Fibroblast of lung (primary cell): ENCODE data around the gene C10orf62. TPM values are rescaled to one million over a fixed set of nuclear protein-coding genes. Genes with fewer than 3 reads are reported as not detected.

Experiments used
- DNase-seq, 2 donors: peaks; one replicate each; pipeline versions ENCODE4 v3.0.0 to v3.0.0-alpha.2; 2010; ENCODE audit warnings: low read depth in 2 of 2
- H2AFZ ChIP-seq: 2 replicates; pipeline ENCODE4 v1.5.1; 2012; ENCODE audit warnings: low read length, control low read depth, inconsistent platforms
- H3K27ac ChIP-seq: 2 replicates; pipeline ENCODE4 v1.5.1; 2011; ENCODE audit warnings: low read length, control low read depth; ENCODE audit not compliant: insufficient read depth
- H3K27me3 ChIP-seq: 2 replicates; pipeline ENCODE4 v1.5.1; 2011; ENCODE audit warnings: mild to moderate bottlenecking, low read length; ENCODE audit not compliant: control insufficient read depth, insufficient read depth
- H3K36me3 ChIP-seq: 2 replicates; pipeline ENCODE4 v1.5.1; 2011; ENCODE audit warnings: low read length; ENCODE audit not compliant: control insufficient read depth, insufficient read depth
- H3K4me1 ChIP-seq: 2 replicates; pipeline ENCODE4 v1.5.1; 2011; ENCODE audit warnings: low read length; ENCODE audit not compliant: control insufficient read depth, insufficient read depth; ENCODE audit errors: extremely low read depth
- H3K4me2 ChIP-seq: 2 replicates; pipeline ENCODE4 v1.5.1; 2011; ENCODE audit warnings: low read length, control low read depth; ENCODE audit not compliant: insufficient read depth; ENCODE audit errors: extremely low read depth
- H3K4me3 ChIP-seq, 4 experiments: fragments of 200-600 bp in 1 of 4; sonication (generic) in 1 of 4; replicated peaks in 1 of 4; 2 replicates each; pipeline ENCODE4 v1.5.1; 2011 to 2016; ENCODE audit warnings: low read length in 4 of 4, low read depth in 3 of 4, mild to moderate bottlenecking in 3 of 4, control low read depth in 2 of 4, inconsistent platforms in 1 of 4, mixed read lengths in 1 of 4; ENCODE audit not compliant: insufficient read depth in 1 of 4; ENCODE audit errors: control extremely low read depth in 1 of 4
- H3K79me2 ChIP-seq: 2 replicates; pipeline ENCODE4 v1.5.1; 2012; ENCODE audit warnings: mild to moderate bottlenecking, low read length, inconsistent platforms; ENCODE audit not compliant: control insufficient read depth, insufficient read depth
- H3K9ac ChIP-seq: 2 replicates; pipeline ENCODE4 v1.5.1; 2011; ENCODE audit warnings: mild to moderate bottlenecking, low read length, control low read depth; ENCODE audit not compliant: insufficient read depth
- H3K9me3 ChIP-seq: 2 replicates; pipeline ENCODE4 v1.5.1; 2012; ENCODE audit warnings: low read depth, low read length; ENCODE audit not compliant: control insufficient read depth, insufficient read depth
- H4K20me1 ChIP-seq: 2 replicates; pipeline ENCODE4 v1.5.1; 2011; ENCODE audit warnings: low read length; ENCODE audit not compliant: control insufficient read depth, insufficient read depth; ENCODE audit errors: extremely low read depth
- CTCF ChIP-seq, 2 donors: IDR thresholded peaks in 1 of 2; conservative IDR thresholded peaks in 1 of 2; 1 replicate in 1 of 2; 2 replicates in 1 of 2; pipeline ENCODE4 v1.5.1; 2011 to 2012; ENCODE audit warnings: low read length in 2 of 2, control low read depth in 1 of 2, inconsistent platforms in 1 of 2, low read depth in 1 of 2, mild to moderate bottlenecking in 1 of 2
- EZH2 ChIP-seq: IDR thresholded peaks from 2 replicates; pipeline ENCODE4 v1.5.1; 2012; ENCODE audit warnings: low read length, control low read depth, mild to moderate bottlenecking; ENCODE audit errors: missing control alignments
- polyA plus RNA-seq, 2 donors: library from polyadenylated mRNA; depleted of rRNA in 1 of 2; stranded (reverse) in 1 of 2; unstranded in 1 of 2; fragments of >200 nt; gene quantifications; 2 replicates each; pipeline ENCODE4 v1.2.1, GENCODE V29; 2011 to 2012; ENCODE audit warnings: missing spikeins in 1 of 2
- total RNA-seq: library from RNA; depleted of rRNA; stranded (reverse); fragments of >200 nt; gene quantifications from 2 replicates; pipeline ENCODE4 v1.2.1, GENCODE V29; 2014

Gene C10orf62
- total and polyA plus RNA-seq, 2 donors (not counting 1 experiment from before 2014, with no cell fraction given), result not detected

- Histone ChIP-seq H3K36me3 (no peaks in the 10 kb centered on the region), H3K27ac (no peak overlapping the region), H2AFZ (no peak overlapping the region), H3K79me2 (no peaks in the 10 kb centered on the region), H3K9me3 (no peaks in the 10 kb centered on the region), H4K20me1 (no peaks in the 10 kb centered on the region), H3K27me3 (no peaks in the 10 kb centered on the region), H3K9ac (no peak overlapping the region), H3K4me3 (no peak overlapping the region), H3K4me1 (peaks cover 3% of the 10 kb centered on the region), H3K4me2 (no peak overlapping the region)
- TF ChIP-seq CTCF (conservative IDR thresholded peaks at IDR 0.05 in 1 of 2, IDR thresholded peaks at IDR 0.05 in 1 of 2; ENCODE audit: low read depth in 1 of 2, low read length in 2 of 2) (no peak), EZH2 (no peak)
- no peak for DNase-seq
These were observed 7.4 kb upstream of the C10orf62 start for GRCh38 chr10:97582169-97582568.

GRCh38 chr10:97583476-97583875 lies 6.0 kb upstream of the C10orf62 start:
- Histone ChIP-seq H3K27me3 (no peaks in the 10 kb centered on the region), H4K20me1 (no peaks in the 10 kb centered on the region), H3K79me2 (no peaks in the 10 kb centered on the region), H2AFZ (no peak overlapping the region), H3K9me3 (no peaks in the 10 kb centered on the region), H3K36me3 (no peaks in the 10 kb centered on the region), H3K4me3 (no peak overlapping the region), H3K4me2 (no peak overlapping the region), H3K9ac (no peak overlapping the region), H3K27ac (no peak overlapping the region), H3K4me1 (peaks cover 3% of the 10 kb centered on the region)
- DNase-seq, result no peak
- no peak for TF ChIP-seq EZH2
- no peak for TF ChIP-seq CTCF (conservative IDR thresholded peaks at IDR 0.05 in 1 of 2, IDR thresholded peaks at IDR 0.05 in 1 of 2; ENCODE audit: low read depth in 1 of 2, low read length in 2 of 2)

- Histone ChIP-seq H3K9me3 (no peaks in the 10 kb centered on the region), H3K9ac (no peak within 1 kb of the TSS), H3K27me3 (no peaks in the 10 kb centered on the region), H3K4me2 (peak within 1 kb of the TSS; percentile 5), H4K20me1 (no peaks in the 10 kb centered on the region), H2AFZ (peak within 1 kb of the TSS; percentile 55), H3K27ac (no peak within 1 kb of the TSS), H3K4me1 (peaks cover 3% of the 10 kb centered on the region), H3K79me2 (no peaks in the 10 kb centered on the region), H3K4me3 (no peak within 1 kb of the TSS), H3K36me3 (no peaks in the 10 kb centered on the region)
- peak; percentile 61 to 72 for DNase-seq
- no peak for TF ChIP-seq EZH2
- no peak for TF ChIP-seq CTCF (conservative IDR thresholded peaks at IDR 0.05 in 1 of 2, IDR thresholded peaks at IDR 0.05 in 1 of 2; ENCODE audit: low read depth in 1 of 2, low read length in 2 of 2)
These were observed 5.3 kb upstream of the C10orf62 start, which contains the start of gene HOGA1 for GRCh38 chr10:97584060-97584797. Gene HOGA1 (plus strand): TSS chr10:97584389. CDS start chr10:97584704, 315 bp downstream.
